B cell (primary cell): ENCODE data around the gene GPR146. TPM values are rescaled to one million over a fixed set of nuclear protein-coding genes. Genes with fewer than 3 reads are reported as not detected.

Experiments used
- ATAC-seq: fragments of 200-7000 bp; cut with Tn5 transposase; one replicate; pipeline ENCODE4 v1.10.0; 2021; ENCODE audit warnings: low read depth, mild to moderate bottlenecking, moderate number of reproducible peaks, moderate library complexity
- CTCF ChIA-PET: fragments of 350-600 bp; sonication (Branson Sonifier 250); formaldehyde crosslinking; loops from one replicate; lab custom pipeline; 2021; ENCODE audit warnings: antibody characterized with exemption, inconsistent platforms; lab: Charles Lee
- POLR2A ChIA-PET: fragments of 350-600 bp; sonication (Branson Sonifier 250); formaldehyde crosslinking; loops from one replicate; lab custom pipeline; 2021; ENCODE audit warnings: antibody characterized with exemption; lab: Charles Lee
- DNase-seq: peaks from one replicate; pipeline ENCODE4 v3.0.0; 2013
- H2AFZ ChIP-seq: 2 replicates; pipeline ENCODE4 v1.6.1; 2012; ENCODE audit warnings: mild to moderate bottlenecking, low read depth, low read length; ENCODE audit not compliant: insufficient read depth, poor library complexity, severe bottlenecking
- H3K27ac ChIP-seq, 2 donors: 1 replicate in 1 of 2; 2 replicates in 1 of 2; pipeline ENCODE4 v1.5.1; 2012 to 2013; ENCODE audit warnings: low read length in 2 of 2, mild to moderate bottlenecking in 2 of 2, moderate library complexity in 1 of 2
- H3K27me3 ChIP-seq, 4 experiments: fragments of 200-600 bp in 1 of 4; sonication (generic) in 1 of 4; replicated peaks in 1 of 4; 1 replicate in 2 of 4; 2 replicates in 2 of 4; pipeline versions ENCODE4 v1.6.1 to v1.7.0; 2013 to 2016; ENCODE audit warnings: low read length in 3 of 4, mild to moderate bottlenecking in 2 of 4, mixed read lengths in 1 of 4, moderate library complexity in 1 of 4; ENCODE audit not compliant: insufficient read depth in 4 of 4, control insufficient read depth in 3 of 4; ENCODE audit errors: control extremely low read depth in 1 of 4
- H3K36me3 ChIP-seq, 2 experiments: replicated peaks in 1 of 2; 1 replicate in 1 of 2; 2 replicates in 1 of 2; pipeline versions ENCODE4 v1.6.1 to v1.7.1; 2013; ENCODE audit warnings: low read length in 1 of 2; ENCODE audit not compliant: insufficient read depth in 2 of 2, control insufficient read depth in 1 of 2; ENCODE audit errors: control extremely low read depth in 1 of 2, extremely low read depth in 1 of 2
- H3K4me1 ChIP-seq, 2 donors: fragments of 200-600 bp in 1 of 2; sonication (generic) in 1 of 2; 1 replicate in 1 of 2; 2 replicates in 1 of 2; pipeline versions ENCODE4 v1.5.1 to v1.6.1; 2013 to 2017; ENCODE audit warnings: low read length in 2 of 2; ENCODE audit not compliant: control insufficient read depth in 2 of 2, insufficient read depth in 2 of 2
- H3K4me2 ChIP-seq: replicated peaks from 2 replicates; pipeline ENCODE3; 2012; ENCODE audit warnings: mild to moderate bottlenecking, low read depth, low read length; ENCODE audit not compliant: poor library complexity, severe bottlenecking
- H3K4me3 ChIP-seq, 5 experiments: fragments of 200-600 bp in 1 of 5; sonication (generic) in 1 of 5; 1 replicate in 3 of 5; 2 replicates in 2 of 5; pipeline versions ENCODE4 v1.5.1 to v1.7.0; 2011 to 2016; ENCODE audit warnings: low read length in 4 of 5, mild to moderate bottlenecking in 4 of 5, low read depth in 2 of 5, control low read depth in 1 of 5, moderate library complexity in 1 of 5; ENCODE audit not compliant: insufficient read depth in 1 of 5; ENCODE audit errors: control extremely low read depth in 1 of 5, extremely low read depth in 1 of 5
- H3K79me2 ChIP-seq: fragments of 200-600 bp; sonication (generic); one replicate; pipeline ENCODE4 v1.6.0; 2016; ENCODE audit warnings: low read length; ENCODE audit not compliant: control insufficient read depth, insufficient read depth
- H3K9ac ChIP-seq: fragments of 200-600 bp; sonication (generic); 2 replicates; pipeline ENCODE4 v1.6.1; 2017; ENCODE audit warnings: mild to moderate bottlenecking, low read length, moderate library complexity
- H3K9me3 ChIP-seq, 3 donors: one replicate each; pipeline versions ENCODE4 v1.6.1 to v1.7.1; 2013; ENCODE audit warnings: low read length in 2 of 3; ENCODE audit not compliant: control insufficient read depth in 2 of 3, insufficient read depth in 1 of 3; ENCODE audit errors: control extremely low read depth in 1 of 3
- H4K20me1 ChIP-seq: 2 replicates; pipeline ENCODE4 v1.6.0; 2012; ENCODE audit warnings: mild to moderate bottlenecking, low read length; ENCODE audit not compliant: insufficient read depth, control insufficient read depth, poor library complexity, severe bottlenecking
- H3K27ac Mint-ChIP-seq: one replicate; pipeline ENCODE4 v1.8.0; 2021; ENCODE audit warnings: mixed read lengths
- H3K27me3 Mint-ChIP-seq: one replicate; pipeline ENCODE4 v1.8.0; 2021; ENCODE audit warnings: mixed read lengths
- H3K4me1 Mint-ChIP-seq: one replicate; pipeline ENCODE4 v1.8.0; 2021; ENCODE audit warnings: mixed read lengths
- H3K4me3 Mint-ChIP-seq: one replicate; pipeline ENCODE4 v1.8.0; 2021; ENCODE audit warnings: mixed read lengths
- H3K9me3 Mint-ChIP-seq: one replicate; pipeline ENCODE4 v1.8.0; 2022; ENCODE audit warnings: mixed read lengths; ENCODE audit not compliant: insufficient read depth
- CTCF ChIP-seq: fragments of 200-600 bp; IDR thresholded peaks from one replicate; pipeline ENCODE4 v1.8.0; 2022; ENCODE audit warnings: antibody characterized with exemption, mild to moderate bottlenecking
- EZH2 ChIP-seq: IDR thresholded peaks from 2 replicates; pipeline ENCODE4 v1.6.1; 2012; ENCODE audit warnings: borderline replicate concordance, low read depth, mild to moderate bottlenecking, moderate library complexity, low read length; ENCODE audit not compliant: insufficient read depth, poor library complexity, severe bottlenecking
- WGBS: methylation state at CpG from one replicate; pipeline ENCODE4 v1.1.5; 2013; ENCODE audit warnings: missing lambda C conversion rate; ENCODE audit not compliant: insufficient coverage; 5-methylcytosine and 5-hydroxymethylcytosine counted together
- intact Hi-C: fragments of 100-400 bp; cut with micrococcal nuclease; formaldehyde crosslinking; loops from one replicate; pipeline ENCODE4 v1.10.0; 2022
- polyA plus RNA-seq: library from polyadenylated mRNA; depleted of rRNA; stranded (reverse); fragments of >200 nt; gene quantifications from 2 replicates; pipeline ENCODE4 v1.2.3, GENCODE V29; 2012
- total RNA-seq, 2 donors: library from RNA; stranded (reverse); fragments of 120-200 nt in 1 of 2; gene quantifications; 1 replicate in 1 of 2; 2 replicates in 1 of 2; pipeline versions ENCODE4 v1.2.3 to v1.2.4, GENCODE V29; 2013 to 2022

GPR146 gene
- total and polyA plus RNA-seq, 2 donors (not counting 1 experiment from before 2014, with no cell fraction given) = 4.2 to 45.4 TPM

GRCh38 chr7:1045069-1046063, 1.0 kb downstream of the GPR146 start:
- POLR2A ChIA-PET = interaction anchor here (0.8 to 2.4 kb wide), 6 partner anchors 17 to 52 kb away, joined by 3 to 15 read pairs (median 5); no protein-coding TSS in a partner anchor
- peaks cover 3% of the 10 kb centered on the region for H3K27me3 Mint-ChIP-seq
- peak overlapping the region; percentile 96 for H3K4me3 Mint-ChIP-seq
- intact Hi-C loops = no loop called here
- H4K20me1 ChIP-seq = peaks cover 30% of the 10 kb centered on the region
- H3K4me2 ChIP-seq = peak overlapping the region; percentile 100
- H3K27ac Mint-ChIP-seq = peak overlapping the region; percentile 75
- H2AFZ ChIP-seq = peak overlapping the region; percentile 84
- CTCF ChIA-PET = interaction anchor here (1.0 to 5.1 kb wide), 12 partner anchors 9 to 97 kb away, joined by 3 to 36 read pairs (median 5); no protein-coding TSS in a partner anchor
- H3K4me3 ChIP-seq = peak overlapping the region; percentile 5 to 75 (median 63)
- peaks cover 20% of the 10 kb centered on the region for H3K79me2 ChIP-seq
- ATAC-seq = no peak
- no peak for DNase-seq
- no peaks in the 10 kb centered on the region for H3K9me3 ChIP-seq
- no peak overlapping the region for H3K27ac ChIP-seq
- no peaks in the 10 kb centered on the region for H3K36me3 ChIP-seq
- H3K4me1 ChIP-seq = peaks cover 20 to 22% of the 10 kb centered on the region in 2 donors
- no peaks in the 10 kb centered on the region for H3K9me3 Mint-ChIP-seq
- TF ChIP-seq CTCF (peak; percentile 36), EZH2 (no peak)
- H3K4me1 Mint-ChIP-seq = peaks cover 28% of the 10 kb centered on the region
- 88% methylated on average over 14 of the region's 21 CpGs for WGBS
- H3K27me3 ChIP-seq = peaks cover 0 to 12% (median 1%) of the 10 kb centered on the region in 4 experiments
- peak overlapping the region; percentile 74 for H3K9ac ChIP-seq
